ENCODE data around the gene ADORA2B.

DNA sequence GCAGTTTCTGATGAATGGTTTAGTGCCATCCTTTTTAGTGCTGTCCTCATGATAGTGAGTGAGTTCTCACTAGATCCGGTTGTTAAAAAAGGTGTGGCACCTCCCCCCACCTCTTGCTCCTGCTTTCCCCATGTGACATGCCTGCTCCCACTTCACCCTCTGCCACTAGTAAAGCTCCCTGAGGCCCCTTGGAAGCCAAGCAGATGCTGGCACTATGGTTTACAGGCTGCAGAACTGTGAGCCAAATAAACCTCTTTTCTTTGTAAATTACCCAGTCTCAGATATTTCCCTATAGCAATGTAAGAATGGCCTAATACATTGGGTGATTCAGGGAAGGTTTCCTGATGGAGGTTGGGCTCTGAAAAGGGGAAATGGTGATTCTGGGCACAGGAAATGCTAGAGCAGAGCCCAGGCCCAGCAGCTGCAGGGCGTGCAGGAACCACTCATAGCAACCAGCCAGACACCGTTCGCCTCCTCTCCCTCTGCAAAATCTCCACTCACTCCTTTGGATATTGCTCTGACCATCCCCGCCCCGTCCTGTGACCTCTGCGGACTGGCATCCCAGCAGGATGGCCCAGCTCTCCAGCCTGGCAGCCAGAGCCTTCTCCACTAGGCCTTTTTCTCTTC, 2.6 kb upstream of the ADORA2B start:
- no peak for TF ChIP-seq EZH2 (IDR thresholded peaks at IDR 0.05; ENCODE audit: borderline replicate concordance, low read length)
- TF ChIP-seq, protein P1, sequence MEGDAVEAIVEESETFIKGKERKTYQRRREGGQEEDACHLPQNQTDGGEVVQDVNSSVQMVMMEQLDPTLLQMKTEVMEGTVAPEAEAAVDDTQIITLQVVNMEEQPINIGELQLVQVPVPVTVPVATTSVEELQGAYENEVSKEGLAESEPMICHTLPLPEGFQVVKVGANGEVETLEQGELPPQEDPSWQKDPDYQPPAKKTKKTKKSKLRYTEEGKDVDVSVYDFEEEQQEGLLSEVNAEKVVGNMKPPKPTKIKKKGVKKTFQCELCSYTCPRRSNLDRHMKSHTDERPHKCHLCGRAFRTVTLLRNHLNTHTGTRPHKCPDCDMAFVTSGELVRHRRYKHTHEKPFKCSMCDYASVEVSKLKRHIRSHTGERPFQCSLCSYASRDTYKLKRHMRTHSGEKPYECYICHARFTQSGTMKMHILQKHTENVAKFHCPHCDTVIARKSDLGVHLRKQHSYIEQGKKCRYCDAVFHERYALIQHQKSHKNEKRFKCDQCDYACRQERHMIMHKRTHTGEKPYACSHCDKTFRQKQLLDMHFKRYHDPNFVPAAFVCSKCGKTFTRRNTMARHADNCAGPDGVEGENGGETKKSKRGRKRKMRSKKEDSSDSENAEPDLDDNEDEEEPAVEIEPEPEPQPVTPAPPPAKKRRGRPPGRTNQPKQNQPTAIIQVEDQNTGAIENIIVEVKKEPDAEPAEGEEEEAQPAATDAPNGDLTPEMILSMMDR (IDR thresholded peaks at IDR 0.05; ENCODE audit: low read length), result no peak

All from OCI-LY1 (cell line).